Smooth muscle cell (in vitro differentiated cells): ENCODE results near the gene OLFM2. TPM values are rescaled to one million over a fixed set of nuclear protein-coding genes. Genes with fewer than 3 reads are reported as not detected.
A peak's percentile ranks its signal among the peaks of the same experiment; 100 is the strongest.

Source experiments
- DNase-seq: peaks from one replicate; lab custom pipeline; 2025; ENCODE audit not compliant: unreplicated experiment; lab: John Stamatoyannopoulos, UW
- H2AFZ ChIP-seq: fragments of 200-600 bp; sonication (generic); 2 replicates; pipeline ENCODE4 v1.6.0; 2016; ENCODE audit warnings: antibody characterized with exemption, low read depth, mild to moderate bottlenecking
- H3F3A ChIP-seq: fragments of 200-600 bp; sonication (generic); 2 replicates; pipeline ENCODE4 v1.6.0; 2017; ENCODE audit warnings: antibody characterized with exemption, low read depth
- H3K27ac ChIP-seq: fragments of 200-600 bp; sonication (generic); 2 replicates; pipeline ENCODE4 v1.5.1; 2016; ENCODE audit warnings: low read depth, mild to moderate bottlenecking
- H3K27me3 ChIP-seq: fragments of 200-600 bp; sonication (generic); 2 replicates; pipeline ENCODE4 v1.6.1; 2016; ENCODE audit warnings: low read depth, mild to moderate bottlenecking
- H3K36me3 ChIP-seq: fragments of 200-600 bp; sonication (generic); 2 replicates; pipeline ENCODE4 v1.5.1; 2016; ENCODE audit warnings: low read depth
- H3K4me1 ChIP-seq: fragments of 200-600 bp; sonication (generic); 2 replicates; pipeline ENCODE4 v1.5.1; 2016; ENCODE audit warnings: low read depth
- H3K4me2 ChIP-seq: fragments of 200-600 bp; sonication (generic); 2 replicates; pipeline ENCODE4 v1.6.0; 2016; ENCODE audit warnings: mild to moderate bottlenecking
- H3K4me3 ChIP-seq: fragments of 200-600 bp; sonication (generic); 2 replicates; pipeline ENCODE4 v1.5.1; 2016; ENCODE audit warnings: mild to moderate bottlenecking
- H3K79me2 ChIP-seq: fragments of 200-600 bp; sonication (generic); 2 replicates; pipeline ENCODE4 v1.6.0; 2016; ENCODE audit warnings: low read depth, mild to moderate bottlenecking
- H3K9ac ChIP-seq: fragments of 200-600 bp; sonication (generic); 2 replicates; pipeline ENCODE4 v1.6.0; 2016; ENCODE audit warnings: low read depth
- H3K9me3 ChIP-seq: fragments of 200-600 bp; sonication (generic); replicated peaks from 2 replicates; pipeline ENCODE4 v1.5.1; 2016; ENCODE audit warnings: low read depth
- H4K20me1 ChIP-seq: fragments of 200-600 bp; sonication (generic); 2 replicates; pipeline ENCODE4 v1.6.0; 2016; ENCODE audit warnings: low read depth
- CTCF ChIP-seq: fragments of 200-600 bp; sonication (generic); IDR thresholded peaks from 2 replicates; pipeline ENCODE4 v1.5.1; 2017; ENCODE audit warnings: borderline replicate concordance, mild to moderate bottlenecking, antibody characterized with exemption; ENCODE audit not compliant: insufficient read depth, poor library complexity, severe bottlenecking
- WGBS: methylation state at CpG from one replicate; pipeline ENCODE4 v1.1.7; 2016; ENCODE audit warnings: low lambda C conversion rate; 5-methylcytosine and 5-hydroxymethylcytosine counted together
- polyA plus RNA-seq: library from polyadenylated mRNA; unstranded; fragments of >200 nt; fragmentation: Nextera tagmentation; extraction: Ambion mirVana; gene quantifications from 2 replicates; pipeline ENCODE4 v1.2.1, GENCODE V29; 2016
- total RNA-seq: library from RNA; depleted of rRNA; stranded (reverse); fragments of >200 nt; gene quantifications from 2 replicates; pipeline ENCODE4 v1.2.3, GENCODE V29; 2014

OLFM2 gene
- total and polyA plus RNA-seq, 2 experiments from 2014 or later, result 63.1 to 119 TPM

GRCh38 chr19:9914001-9914314 is 22.4 kb downstream of the OLFM2 start:
- DNase-seq, result peak; percentile 38
- no peaks in the 10 kb centered on the region for H3K9me3 ChIP-seq
- no peak for TF ChIP-seq CTCF
- peak overlapping the region; percentile 22 for H3K27ac ChIP-seq
- H4K20me1 ChIP-seq, result peaks cover 16% of the 10 kb centered on the region
- H2AFZ ChIP-seq, result peak overlapping the region; percentile 40
- H3F3A ChIP-seq, result peaks cover 10% of the 10 kb centered on the region
- no peaks in the 10 kb centered on the region for H3K27me3 ChIP-seq
- H3K4me3 ChIP-seq, result peak overlapping the region; percentile 64
- H3K79me2 ChIP-seq, result no peaks in the 10 kb centered on the region
- 0% methylated on average over 3 of the region's 27 CpGs for WGBS
- peak overlapping the region; percentile 100 for H3K4me2 ChIP-seq
- H3K4me1 ChIP-seq, result peaks cover 10% of the 10 kb centered on the region
- H3K9ac ChIP-seq, result peak overlapping the region; percentile 72
- no peaks in the 10 kb centered on the region for H3K36me3 ChIP-seq

DNA sequence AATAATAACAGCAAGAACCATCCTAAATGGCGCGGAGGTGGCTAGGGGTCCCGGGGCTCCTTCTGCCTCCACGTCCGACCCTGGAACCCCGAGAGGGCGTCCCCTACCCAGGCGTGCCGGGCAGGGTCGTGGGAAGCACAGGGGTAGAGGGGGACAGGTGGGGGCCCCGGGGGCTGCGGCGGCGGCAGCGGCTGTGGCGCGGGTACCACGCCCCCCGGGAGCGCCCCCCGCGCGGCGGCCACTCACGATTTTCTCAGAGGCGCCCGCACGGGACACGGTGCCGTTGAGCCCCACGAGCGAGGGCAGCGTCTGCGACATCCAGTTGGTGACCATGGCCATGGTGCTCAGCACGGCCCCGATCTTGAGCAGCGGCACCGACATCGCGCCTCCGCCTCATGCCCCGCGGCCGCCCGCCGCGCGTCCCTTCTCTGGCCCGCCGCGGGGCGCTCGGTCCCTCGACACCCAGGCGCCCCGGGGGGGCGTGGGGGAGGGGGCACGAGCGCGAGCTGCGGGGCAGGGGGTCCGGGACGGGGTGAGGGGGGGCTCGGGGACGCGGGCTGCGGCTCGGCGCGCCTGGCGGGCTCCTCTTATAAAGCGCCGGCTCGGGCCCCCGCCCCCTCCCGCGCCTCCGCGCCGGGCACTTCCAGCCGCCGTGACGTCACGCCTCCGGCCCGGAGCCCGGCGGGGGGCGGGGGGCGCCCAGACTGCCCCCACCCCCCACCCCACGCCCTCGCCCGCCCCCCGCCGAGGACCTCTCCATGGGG is 22.9 kb downstream of the OLFM2 start:
- DNase-seq, result peak; percentile 38
- 2% methylated on average over 39 of the region's 95 CpGs for WGBS
- Histone ChIP-seq H3K4me1 (peaks cover 10% of the 10 kb centered on the region), H3K4me2 (peak overlapping the region; percentile 100), H3K9me3 (no peaks in the 10 kb centered on the region), H3K4me3 (peak overlapping the region; percentile 64), H3K79me2 (no peaks in the 10 kb centered on the region), H3K27me3 (no peaks in the 10 kb centered on the region), H3K9ac (peak overlapping the region; percentile 72), H2AFZ (peak overlapping the region; percentile 72), H3K36me3 (no peaks in the 10 kb centered on the region), H4K20me1 (peaks cover 16% of the 10 kb centered on the region), H3F3A (peaks cover 10% of the 10 kb centered on the region), H3K27ac (no peak overlapping the region)
- no peak for TF ChIP-seq CTCF

DNA sequence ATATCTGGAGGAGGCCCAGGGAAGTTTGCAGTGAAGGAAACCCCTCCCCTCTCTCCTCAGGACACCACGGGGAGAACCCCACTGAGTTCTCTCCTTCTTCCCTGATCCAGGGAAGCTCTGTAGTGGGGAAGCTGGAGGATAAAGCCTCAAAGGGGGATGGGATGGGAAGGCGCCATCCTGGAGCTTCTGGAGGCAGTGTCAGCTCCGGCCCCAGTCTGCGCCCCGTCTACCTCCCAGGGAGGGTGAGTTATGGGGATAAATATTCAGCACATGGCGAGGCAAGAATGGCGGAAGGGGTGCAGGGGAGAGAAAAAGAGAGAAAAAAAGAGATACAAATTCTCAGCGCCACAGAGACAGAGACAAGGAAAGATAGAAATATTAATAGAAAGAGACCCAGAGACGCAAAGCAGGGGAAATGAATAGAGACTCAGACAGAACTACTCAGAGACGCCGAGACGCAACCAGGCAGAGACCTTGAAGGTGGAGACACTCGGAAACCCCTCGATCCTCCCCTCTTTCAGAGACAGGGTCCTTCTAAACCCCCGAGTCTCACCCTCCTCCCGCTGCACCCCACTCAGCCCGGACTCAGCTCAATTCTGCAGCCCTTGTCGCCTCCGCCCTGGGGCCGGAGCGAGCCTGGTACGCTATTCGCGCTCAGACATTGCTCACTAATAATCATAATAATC is 23.6 kb downstream of the OLFM2 start:
- Histone ChIP-seq H3K4me3 (peak overlapping the region; percentile 64), H3K4me1 (peaks cover 10% of the 10 kb centered on the region), H3K27ac (no peak overlapping the region), H3K27me3 (no peaks in the 10 kb centered on the region), H3K9me3 (no peaks in the 10 kb centered on the region), H3F3A (peaks cover 10% of the 10 kb centered on the region), H3K4me2 (peak overlapping the region; percentile 100), H3K36me3 (no peaks in the 10 kb centered on the region), H3K79me2 (no peaks in the 10 kb centered on the region), H3K9ac (peak overlapping the region; percentile 72), H2AFZ (peak overlapping the region; percentile 72), H4K20me1 (peaks cover 16% of the 10 kb centered on the region)
- 22% methylated on average over 24 of the region's 24 CpGs for WGBS
- no peak for DNase-seq
- TF ChIP-seq CTCF, result no peak
